GM21423 (cell line): ENCODE measurements around the gene RAB13.

Experiments
- ATAC-seq: cut with Tn5 transposase; IDR thresholded peaks from one replicate; pipeline ENCODE4 v1.9.1; 2021; ENCODE audit warnings: mild to moderate bottlenecking, moderate library complexity; ENCODE audit not compliant: unreplicated experiment

RAB13 gene

GRCh38 chr1:153978274-153978909 is 7.7 kb downstream of the RAB13 start:
- no peak for ATAC-seq

- peak; percentile 75 for ATAC-seq
Measured at GRCh38 chr1:153977250-153978240, 8.6 kb downstream of the RAB13 start, which contains the start of gene JTB. Gene JTB (minus strand): TSS chr1:153977674. CDS start chr1:153977252, 422 bp downstream.

- no peak for ATAC-seq
Measured at GRCh38 chr1:153976819-153977249, 9.3 kb downstream of the RAB13 start.

- no peak for ATAC-seq
Measured at GRCh38 chr1:153973525-153973924, 12.6 kb downstream of the RAB13 start.

- no peak for ATAC-seq
Measured at GRCh38 chr1:153973071-153973470, 13.1 kb downstream of the RAB13 start.

GRCh38 chr1:153970346-153970745 is 15.8 kb downstream of the RAB13 start:
- ATAC-seq: no peak

- ATAC-seq: no peak
Measured at GRCh38 chr1:153968972-153969371, 17.2 kb downstream of the RAB13 start.

GRCh38 chr1:153968408-153968807 is 17.7 kb downstream of the RAB13 start:
- no peak for ATAC-seq

- ATAC-seq: no peak
Measured at GRCh38 chr1:153968000-153968363, 18.2 kb downstream of the RAB13 start.

- peak; percentile 73 for ATAC-seq
Measured at GRCh38 chr1:153967107-153967999, 18.8 kb downstream of the RAB13 start, which contains the start of gene CREB3L4. Gene CREB3L4 (plus strand): TSS chr1:153967902. CDS start chr1:153968526, 624 bp downstream.

- no peak for ATAC-seq
Measured at GRCh38 chr1:153963850-153964331, 22.2 kb downstream of the RAB13 start.

GRCh38 chr1:153963030-153963849 is 22.9 kb downstream of the RAB13 start, which contains the start of gene SLC39A1:
Gene SLC39A1 (minus strand): TSS chr1:153963537. CDS start chr1:153962715, 822 bp downstream.
- ATAC-seq: peak; percentile 33

- ATAC-seq: no peak
Measured at GRCh38 chr1:153962088-153963029, 23.8 kb downstream of the RAB13 start.

- no peak for ATAC-seq
Measured at GRCh38 chr1:153961421-153961820, 24.7 kb downstream of the RAB13 start.

GRCh38 chr1:153960206-153960605 is 25.9 kb downstream of the RAB13 start:
- no peak for ATAC-seq

- no peak for ATAC-seq
Measured at GRCh38 chr1:153959454-153959853, 26.7 kb downstream of the RAB13 start.

GRCh38 chr1:153958961-153959260 is 27.2 kb downstream of the RAB13 start:
- ATAC-seq: no peak

GRCh38 chr1:153958111-153958960 is 27.8 kb downstream of the RAB13 start, which contains the start of gene CRTC2:
Gene CRTC2 (minus strand): TSS chr1:153958612. CDS start chr1:153958497, 115 bp downstream.
- peak; percentile 73 for ATAC-seq
